Measurements from ENCODE around the gene NHERF2. TPM values are rescaled to one million over a fixed set of nuclear protein-coding genes. Genes with fewer than 3 reads are reported as not detected.
A peak's percentile ranks its signal among the peaks of the same experiment; 100 is the strongest.

Gene NHERF2
- total RNA-seq, 3 donors from 2014 or later, result 54.5 to 65.4 (median 60.0) TPM

DNA sequence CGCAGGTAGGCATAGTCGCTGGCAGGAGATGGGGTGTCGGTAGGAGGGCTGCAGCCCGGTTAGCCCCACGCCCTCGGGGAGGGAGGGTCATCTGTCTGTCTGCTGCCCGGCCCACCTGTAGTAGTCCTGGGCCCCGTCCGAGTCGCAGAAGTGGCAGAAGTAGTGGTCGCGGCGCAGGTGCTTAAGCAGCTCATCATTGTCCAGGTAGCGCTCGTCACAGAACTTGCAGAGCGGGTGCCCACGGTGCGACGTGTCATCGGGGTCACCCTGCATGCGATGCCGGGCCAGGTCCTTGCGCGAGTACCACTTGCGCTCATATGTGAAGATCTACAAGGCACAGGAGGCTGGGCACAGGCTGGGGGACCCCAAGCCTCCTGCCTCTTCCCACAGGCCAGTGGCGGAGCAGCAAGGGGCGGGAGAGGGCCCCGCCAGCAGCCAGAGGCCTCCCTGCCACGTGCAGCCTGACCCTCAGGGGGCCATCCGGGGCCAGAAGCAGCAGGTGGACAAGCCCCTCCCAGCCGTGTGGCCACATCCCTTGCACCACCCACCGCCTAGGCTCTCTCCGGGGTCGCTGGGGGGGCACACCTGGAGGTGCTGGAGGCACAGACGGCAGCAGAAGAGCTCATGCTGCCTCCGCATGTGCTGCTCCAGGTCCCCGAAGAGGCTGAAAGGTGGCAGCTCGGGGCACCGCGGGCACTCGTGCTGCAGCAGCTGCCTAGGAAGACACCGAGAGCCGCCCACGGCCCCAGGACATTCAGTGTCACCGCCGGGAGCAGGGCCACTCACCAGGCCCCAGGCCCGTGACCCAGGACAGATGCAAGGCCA is 24.1 kb upstream of the NHERF2 start:
- Histone ChIP-seq H3K4me1 (ENCODE audit: low read depth) (peaks cover 21% of the 10 kb centered on the region), H3K36me3 (ENCODE audit: low read depth) (peaks cover 17% of the 10 kb centered on the region), H3K9me3 (no peaks in the 10 kb centered on the region), H3K4me3 (no peak overlapping the region)
- TF ChIP-seq, protein P1, sequence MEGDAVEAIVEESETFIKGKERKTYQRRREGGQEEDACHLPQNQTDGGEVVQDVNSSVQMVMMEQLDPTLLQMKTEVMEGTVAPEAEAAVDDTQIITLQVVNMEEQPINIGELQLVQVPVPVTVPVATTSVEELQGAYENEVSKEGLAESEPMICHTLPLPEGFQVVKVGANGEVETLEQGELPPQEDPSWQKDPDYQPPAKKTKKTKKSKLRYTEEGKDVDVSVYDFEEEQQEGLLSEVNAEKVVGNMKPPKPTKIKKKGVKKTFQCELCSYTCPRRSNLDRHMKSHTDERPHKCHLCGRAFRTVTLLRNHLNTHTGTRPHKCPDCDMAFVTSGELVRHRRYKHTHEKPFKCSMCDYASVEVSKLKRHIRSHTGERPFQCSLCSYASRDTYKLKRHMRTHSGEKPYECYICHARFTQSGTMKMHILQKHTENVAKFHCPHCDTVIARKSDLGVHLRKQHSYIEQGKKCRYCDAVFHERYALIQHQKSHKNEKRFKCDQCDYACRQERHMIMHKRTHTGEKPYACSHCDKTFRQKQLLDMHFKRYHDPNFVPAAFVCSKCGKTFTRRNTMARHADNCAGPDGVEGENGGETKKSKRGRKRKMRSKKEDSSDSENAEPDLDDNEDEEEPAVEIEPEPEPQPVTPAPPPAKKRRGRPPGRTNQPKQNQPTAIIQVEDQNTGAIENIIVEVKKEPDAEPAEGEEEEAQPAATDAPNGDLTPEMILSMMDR (IDR thresholded peaks at IDR 0.05), result no peak
- ATAC-seq (no peak), DNase-seq (peak in 2 of 3 donors; percentile 34 to 54)
- intact Hi-C loops (cut with DNase I, micrococcal nuclease), result no loop called here

GRCh38 chr16:2003231-2003826 is 23.4 kb upstream of the NHERF2 start:
- H3K4me3 ChIP-seq, result no peak overlapping the region
- peaks cover 17% of the 10 kb centered on the region for H3K36me3 ChIP-seq (ENCODE audit: low read depth)
- peaks cover 29% of the 10 kb centered on the region for H3K4me1 ChIP-seq (ENCODE audit: low read depth)
- intact Hi-C loops (cut with DNase I, micrococcal nuclease), result no loop called here
- peak in 1 of 3 donors; percentile 48 for DNase-seq
- ATAC-seq, result no peak
- TF ChIP-seq, protein P1 (IDR thresholded peaks at IDR 0.05), result no peak
- H3K9me3 ChIP-seq, result no peaks in the 10 kb centered on the region

DNA sequence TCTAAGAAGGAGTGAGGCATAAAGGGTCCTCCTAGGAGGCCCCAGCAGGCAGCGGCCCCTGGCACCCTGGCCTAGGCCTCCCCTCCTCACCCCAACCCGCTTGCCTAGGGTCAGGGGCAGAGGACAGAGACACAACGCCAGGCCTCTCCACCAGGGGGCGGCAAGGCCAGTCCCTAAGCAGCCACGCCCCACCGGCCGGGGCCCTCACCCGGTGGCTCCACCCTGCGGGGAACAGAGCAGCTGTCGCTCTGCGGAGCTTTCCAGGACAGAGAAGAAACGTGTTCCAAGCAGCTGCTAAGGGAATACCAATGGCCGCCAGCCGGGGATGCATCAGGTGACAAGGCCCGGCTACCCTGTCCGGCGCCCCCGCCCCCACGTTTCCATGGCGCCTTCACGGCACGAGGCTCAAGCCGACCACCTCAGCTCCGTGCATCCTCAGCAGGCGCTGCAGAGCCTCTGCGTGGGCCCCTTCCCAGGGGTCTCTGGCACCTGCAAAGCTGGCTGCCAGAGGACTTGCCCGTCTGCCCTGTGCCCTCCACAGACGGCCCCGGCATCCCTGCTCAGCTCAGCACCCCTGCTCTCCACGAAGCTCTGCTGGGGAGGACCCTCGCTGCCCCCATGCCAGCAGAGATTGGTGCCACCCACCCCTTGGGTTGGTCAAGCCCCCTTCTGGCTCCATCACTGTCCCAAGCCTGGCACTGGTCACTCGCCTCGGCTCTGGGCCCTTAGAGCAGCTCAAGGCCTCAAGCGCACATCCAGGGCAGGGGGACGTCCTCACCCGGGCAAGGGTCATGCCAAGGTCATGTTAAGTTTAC is 22.7 kb upstream of the NHERF2 start:
- intact Hi-C loops (cut with DNase I, micrococcal nuclease), result no loop called here
- H3K36me3 ChIP-seq (ENCODE audit: low read depth), result peaks cover 17% of the 10 kb centered on the region
- ATAC-seq (peak; percentile 90), DNase-seq (peak; percentile 94 to 97 (median 96))
- H3K9me3 ChIP-seq, result no peaks in the 10 kb centered on the region
- peaks cover 34% of the 10 kb centered on the region for H3K4me1 ChIP-seq (ENCODE audit: low read depth)
- no peak overlapping the region for H3K4me3 ChIP-seq
- TF ChIP-seq, protein P1 (IDR thresholded peaks at IDR 0.05), result peak; percentile 96

GRCh38 chr16:2004795-2005517 is 21.7 kb upstream of the NHERF2 start:
- H3K36me3 ChIP-seq (ENCODE audit: low read depth), result peaks cover 8% of the 10 kb centered on the region
- no peaks in the 10 kb centered on the region for H3K9me3 ChIP-seq
- TF ChIP-seq, protein P1 (IDR thresholded peaks at IDR 0.05), result no peak
- DNase-seq (no peak), ATAC-seq (no peak)
- no peak overlapping the region for H3K4me3 ChIP-seq
- peaks cover 34% of the 10 kb centered on the region for H3K4me1 ChIP-seq (ENCODE audit: low read depth)
- intact Hi-C loops (cut with DNase I, micrococcal nuclease), result no loop called here

DNA sequence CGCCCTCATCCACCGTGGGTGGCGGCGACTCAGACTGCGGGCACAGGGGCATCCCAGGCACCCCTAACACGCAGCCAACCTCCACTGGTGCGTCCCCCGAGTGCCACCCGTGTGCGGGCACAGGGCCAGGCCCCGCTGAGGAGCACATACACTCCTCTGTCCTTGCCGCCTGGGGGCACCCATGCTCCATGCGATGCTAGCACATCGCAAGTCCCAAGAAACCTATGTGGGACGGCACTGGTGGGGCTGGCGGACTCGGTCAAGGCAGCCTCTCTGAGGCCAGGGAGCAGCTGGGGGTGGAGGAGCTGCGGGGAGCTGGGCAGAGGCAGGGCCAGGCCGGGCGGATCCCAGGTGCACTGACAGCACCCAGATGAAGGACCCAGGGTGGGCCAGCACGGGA is 21.1 kb upstream of the NHERF2 start:
- ATAC-seq, result no peak
- no peak overlapping the region for H3K4me3 ChIP-seq
- intact Hi-C loops (cut with DNase I, micrococcal nuclease), result no loop called here
- peak in 1 of 3 donors; percentile 38 for DNase-seq
- no peaks in the 10 kb centered on the region for H3K9me3 ChIP-seq
- peaks cover 8% of the 10 kb centered on the region for H3K36me3 ChIP-seq (ENCODE audit: low read depth)
- TF ChIP-seq, protein P1 (IDR thresholded peaks at IDR 0.05), result no peak
- peaks cover 40% of the 10 kb centered on the region for H3K4me1 ChIP-seq (ENCODE audit: low read depth)
